Jurkat, Clone E6-1 (cell line): ENCODE results near the gene USP34.
"Not testable (repeated sequence)": the region's sequence is repeated elsewhere in the genome, so short reads cannot be mapped to it uniquely, and the experiment has no call there.

Source experiments
- DNase-seq: peaks from one replicate; pipeline ENCODE4 v3.0.0-alpha.2; 2011; ENCODE audit warnings: low read depth, low spot score
- H3K4me3 ChIP-seq: 2 replicates; pipeline ENCODE4 v1.5.1; 2011; ENCODE audit warnings: mild to moderate bottlenecking, low read length, control low read depth, moderate library complexity

Gene USP34

GRCh38 chr2:61179701-61180639 is 290.9 kb downstream of the USP34 start:
- no peak overlapping the region for H3K4me3 ChIP-seq
- DNase-seq, result no peak

- no peak for DNase-seq
- peak overlapping the region; percentile 67 for H3K4me3 ChIP-seq
These were observed 292.0 kb downstream of the USP34 start for GRCh38 chr2:61178603-61179545.

GRCh38 chr2:61177727-61178549 is 292.9 kb downstream of the USP34 start:
- no peak for DNase-seq
- H3K4me3 ChIP-seq, result peak overlapping the region; percentile 67

- peak; percentile 76 for DNase-seq
- peak overlapping the region; percentile 67 for H3K4me3 ChIP-seq
These were observed 293.8 kb downstream of the USP34 start for GRCh38 chr2:61176755-61177726.

- H3K4me3 ChIP-seq, result no peak overlapping the region
- DNase-seq, result no peak
These were observed 295.9 kb downstream of the USP34 start for GRCh38 chr2:61175036-61175435.

GRCh38 chr2:61173116-61173515 is 297.8 kb downstream of the USP34 start:
- no peak for DNase-seq
- H3K4me3 ChIP-seq, result no peak overlapping the region

DNA sequence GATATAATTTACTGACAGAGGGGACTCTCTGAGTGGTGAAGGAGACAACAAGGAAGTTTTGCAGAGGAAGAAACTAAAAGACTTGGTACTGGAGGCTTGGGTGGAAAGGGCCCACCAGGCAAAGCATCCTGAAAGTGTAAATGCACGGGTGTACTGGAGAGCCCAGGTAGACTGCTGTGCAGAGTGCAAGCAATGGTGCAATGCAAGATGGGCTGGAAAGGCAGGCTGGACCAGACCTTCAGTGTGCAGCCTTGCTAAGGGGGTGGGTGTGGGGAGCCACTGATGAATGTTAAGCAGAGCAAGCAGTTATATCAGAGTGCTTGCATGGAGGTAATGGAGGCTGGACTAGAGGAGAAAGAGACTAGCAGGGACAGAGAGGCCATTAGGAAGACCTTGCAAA is 298.2 kb downstream of the USP34 start:
- DNase-seq, result no peak
- no peak overlapping the region for H3K4me3 ChIP-seq

DNA sequence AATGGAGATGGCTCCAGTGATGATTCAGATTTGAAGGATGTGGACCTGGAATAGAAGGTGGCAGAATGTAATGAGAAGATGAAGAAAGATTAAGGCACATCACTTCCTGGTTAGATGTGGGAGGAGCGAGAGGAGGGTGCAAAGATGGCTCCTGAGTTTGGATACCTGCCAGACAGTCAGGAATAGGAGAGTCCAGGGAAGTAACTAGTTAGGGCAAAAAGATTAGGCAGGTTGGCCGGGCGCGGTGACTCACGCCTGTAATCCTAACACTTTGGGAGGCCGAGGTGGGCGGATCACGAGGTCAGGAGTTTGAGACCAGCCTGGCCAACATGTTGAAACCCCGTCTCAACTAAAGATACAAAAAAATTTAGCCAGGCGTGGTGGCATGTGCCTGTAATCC is 303.3 kb downstream of the USP34 start:
- H3K4me3 ChIP-seq, result no peak overlapping the region
- DNase-seq, result no peak

DNA sequence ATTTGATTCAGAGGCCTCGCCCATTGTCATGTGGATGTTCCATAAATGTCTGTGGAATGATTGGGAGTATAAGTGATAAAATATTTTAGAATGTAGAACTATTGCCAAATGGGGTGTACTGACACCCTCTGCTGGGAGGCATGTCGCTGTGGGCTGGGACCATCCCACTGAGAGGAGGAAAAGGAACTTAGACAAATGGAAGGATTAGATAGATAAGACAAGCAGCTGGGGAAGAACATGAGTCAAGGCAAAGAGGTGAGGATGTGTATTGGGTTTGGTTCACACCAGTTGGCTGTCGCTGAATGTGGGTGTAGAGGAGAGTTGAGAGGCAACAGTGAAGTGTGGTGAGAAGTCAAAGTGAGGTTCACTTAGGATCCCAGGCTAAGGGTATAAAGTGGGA is 304.9 kb downstream of the USP34 start:
- no peak overlapping the region for H3K4me3 ChIP-seq
- DNase-seq, result no peak

- not testable (repeated sequence) for H3K4me3 ChIP-seq, DNase-seq
These were observed 305.8 kb downstream of the USP34 start for GRCh38 chr2:61165082-61165481.

DNA sequence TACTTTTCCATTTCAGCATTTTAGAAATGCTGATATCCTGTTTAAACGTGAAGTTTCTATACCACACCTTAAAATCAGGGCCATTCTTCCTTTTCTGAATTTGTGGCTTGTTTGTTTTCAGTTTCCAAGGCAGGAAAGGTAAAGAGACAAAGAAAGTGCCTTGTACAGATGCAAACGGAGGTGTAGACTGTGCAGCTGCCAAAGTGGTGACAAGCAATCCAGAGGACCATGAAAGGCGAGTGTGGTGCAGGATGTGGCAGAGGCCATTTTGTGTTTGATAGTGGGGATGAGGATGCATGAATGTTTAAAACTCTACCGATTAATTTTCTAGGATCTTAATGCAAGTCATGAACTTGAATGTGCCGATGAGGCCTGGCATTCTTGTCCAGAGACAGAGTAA is 308.2 kb downstream of the USP34 start:
- H3K4me3 ChIP-seq, result no peak overlapping the region
- DNase-seq, result peak; percentile 47

DNA sequence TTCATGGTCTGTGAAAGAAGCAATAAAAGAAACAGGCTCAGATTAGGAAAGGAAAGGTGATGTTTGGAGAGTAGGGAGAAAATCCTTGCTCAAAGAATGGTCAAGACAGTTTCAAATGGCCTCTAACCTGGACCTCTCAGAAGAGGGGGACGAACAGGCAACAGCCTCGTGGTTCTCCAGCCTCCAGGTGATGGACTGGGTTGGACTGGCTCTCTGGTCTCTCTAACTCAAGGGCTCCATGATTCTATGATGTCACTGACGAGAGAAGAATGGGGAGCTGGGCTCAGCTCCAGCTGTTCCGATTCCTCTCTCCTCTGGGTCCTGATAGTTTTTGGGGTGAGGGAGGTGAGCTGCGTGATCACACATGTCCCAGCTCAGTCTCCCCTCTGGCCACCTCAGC is 309.0 kb downstream of the USP34 start, which contains the start of gene C2orf74:
Gene C2orf74 (plus strand): TSS at position 301 of the 400 bp plus-strand sequence. CDS start 327 bp downstream, outside the sequence.
- DNase-seq, result no peak
- no peak within 1 kb of the TSS for H3K4me3 ChIP-seq

DNA sequence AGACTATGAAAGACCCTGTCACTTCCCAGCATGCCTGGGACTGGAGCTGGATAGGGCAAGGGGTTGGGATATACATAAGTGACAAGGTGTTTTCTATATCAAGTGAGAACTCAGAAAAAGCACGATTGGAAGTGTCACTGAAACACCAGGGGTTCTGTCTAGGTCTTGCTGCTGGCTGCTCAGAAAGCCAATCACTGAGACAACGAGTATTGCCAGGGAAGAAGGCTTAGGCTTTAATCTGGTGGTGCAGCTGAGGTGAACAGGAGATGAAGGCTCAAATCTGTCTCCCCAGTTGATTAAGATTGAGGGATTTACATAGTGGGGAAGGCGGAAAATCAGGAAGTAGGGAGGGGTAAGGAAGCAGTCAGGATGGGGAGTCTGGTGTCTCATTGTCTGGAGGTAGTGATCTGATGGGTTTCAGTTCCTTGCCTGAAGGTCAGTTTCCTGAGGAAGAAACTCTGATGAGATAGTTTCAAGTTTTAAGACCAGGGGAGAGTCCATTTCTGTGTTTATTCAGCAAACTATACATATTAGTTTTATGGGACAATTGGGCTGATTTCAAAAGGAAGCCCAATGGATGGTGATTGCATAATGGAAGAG is 312.4 kb downstream of the USP34 start:
- no peak for DNase-seq
- H3K4me3 ChIP-seq, result no peak overlapping the region

GRCh38 chr2:61157371-61158003 is 313.4 kb downstream of the USP34 start:
- no peak for DNase-seq
- H3K4me3 ChIP-seq, result no peak overlapping the region

DNA sequence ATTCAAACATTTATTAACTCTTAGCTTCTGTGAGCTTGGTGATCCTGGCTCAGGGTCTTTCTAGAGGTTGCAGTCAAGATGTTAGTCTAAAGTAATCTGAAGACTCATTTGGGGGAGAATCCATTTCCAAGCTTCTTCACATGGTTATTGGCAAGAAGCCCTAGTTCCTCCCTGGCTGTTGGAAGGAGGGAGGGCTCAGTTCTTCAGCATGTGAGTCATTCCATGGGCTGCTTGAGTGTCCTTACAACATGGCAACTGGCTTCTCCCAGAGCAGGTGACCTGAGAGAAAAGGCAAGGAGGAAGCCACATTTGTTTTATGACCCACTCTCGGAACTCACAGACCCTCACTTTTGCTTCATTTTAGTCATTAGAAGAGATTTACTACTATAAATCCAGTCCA is 319.5 kb downstream of the USP34 start:
- H3K4me3 ChIP-seq, result no peak overlapping the region
- DNase-seq, result no peak

- H3K4me3 ChIP-seq, result no peak overlapping the region
- DNase-seq, result no peak
These were observed 321.8 kb downstream of the USP34 start for GRCh38 chr2:61149074-61149473.

DNA sequence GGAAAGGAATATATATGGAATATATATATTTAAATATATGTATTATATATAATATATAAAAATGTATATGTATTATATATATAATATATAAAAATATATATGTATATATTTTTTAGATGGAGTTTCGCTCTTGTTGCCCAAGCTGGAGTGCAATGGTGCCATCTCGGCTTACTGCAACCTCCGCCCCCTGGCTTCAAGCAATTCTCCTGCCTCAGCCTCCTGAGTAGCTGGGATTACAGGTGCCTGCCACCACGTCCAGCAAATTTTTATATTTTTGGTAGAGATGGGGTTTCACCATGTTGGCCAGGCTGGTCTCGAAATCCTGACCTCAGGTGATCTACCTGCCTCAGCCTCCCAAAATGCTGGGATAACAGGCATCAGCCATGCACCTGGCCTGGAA is 322.8 kb downstream of the USP34 start:
- H3K4me3 ChIP-seq, DNase-seq: not testable (repeated sequence)
